Nephron progenitor cell (in vitro differentiated cells): ENCODE measurements around the gene NINL.
A peak's percentile ranks its signal among the peaks of the same experiment; 100 is the strongest.

Experiments
- DNase-seq: peaks from one replicate; pipeline ENCODE4 v3.0.0; 2021
- H3K27ac Mint-ChIP-seq: 2 replicates; pipeline ENCODE4 v1.8.0; 2021; ENCODE audit warnings: mild to moderate bottlenecking, moderate library complexity, mixed read lengths
- H3K27me3 Mint-ChIP-seq: 2 replicates; pipeline ENCODE4 v1.8.0; 2021; ENCODE audit warnings: mild to moderate bottlenecking, low read depth, mixed read lengths; ENCODE audit not compliant: poor library complexity
- H3K36me3 Mint-ChIP-seq: 2 replicates; pipeline ENCODE4 v1.8.0; 2021; ENCODE audit warnings: low read depth, mixed read lengths
- H3K4me1 Mint-ChIP-seq: 2 replicates; pipeline ENCODE4 v1.8.0; 2021; ENCODE audit warnings: mixed read lengths
- H3K4me3 Mint-ChIP-seq: 2 replicates; pipeline ENCODE4 v1.8.0; 2021; ENCODE audit warnings: mild to moderate bottlenecking, moderate library complexity, mixed read lengths
- H3K9me3 Mint-ChIP-seq: 2 replicates; pipeline ENCODE4 v1.8.0; 2021; ENCODE audit warnings: mild to moderate bottlenecking, moderate library complexity, mixed read lengths
- CTCF ChIP-seq: fragments of 200-600 bp; sonication (generic); IDR thresholded peaks from 2 replicates; pipeline ENCODE4 v1.5.0; 2021; ENCODE audit warnings: antibody characterized with exemption

Gene NINL

GRCh38 chr20:25439328-25439727 is 146.0 kb downstream of the NINL start:
- TF ChIP-seq CTCF: no peak
- Mint-ChIP-seq H3K36me3 (peaks cover 73% of the 10 kb centered on the region), H3K27me3 (no peaks in the 10 kb centered on the region), H3K27ac (no peak overlapping the region), H3K4me3 (no peak overlapping the region), H3K4me1 (peaks cover 12% of the 10 kb centered on the region), H3K9me3 (no peaks in the 10 kb centered on the region)
- DNase-seq: no peak

GRCh38 chr20:25437153-25437581 is 148.2 kb downstream of the NINL start:
- no peak overlapping the region for H3K4me3 Mint-ChIP-seq

GRCh38 chr20:25424536-25424935 is 160.8 kb downstream of the NINL start:
- no peak for DNase-seq
- Mint-ChIP-seq H3K4me1 (no peaks in the 10 kb centered on the region), H3K4me3 (no peak overlapping the region), H3K27ac (no peak overlapping the region), H3K27me3 (no peaks in the 10 kb centered on the region), H3K36me3 (peaks cover 59% of the 10 kb centered on the region), H3K9me3 (peaks cover 27% of the 10 kb centered on the region)
- no peak for TF ChIP-seq CTCF

More at GRCh38 chr20:25437153-25437581, 148.2 kb downstream of the NINL start:
- DNase-seq: no peak
- Mint-ChIP-seq H3K4me1 (peaks cover 12% of the 10 kb centered on the region), H3K9me3 (no peaks in the 10 kb centered on the region), H3K27ac (peak overlapping the region; percentile 87), H3K36me3 (peaks cover 67% of the 10 kb centered on the region), H3K27me3 (no peaks in the 10 kb centered on the region)
- TF ChIP-seq CTCF: no peak

- H3K4me1 Mint-ChIP-seq: no peaks in the 10 kb centered on the region
- no peak for TF ChIP-seq CTCF
- H3K4me3 Mint-ChIP-seq: no peak overlapping the region
- H3K27ac Mint-ChIP-seq: no peak overlapping the region
- H3K27me3 Mint-ChIP-seq: no peaks in the 10 kb centered on the region
- peaks cover 54% of the 10 kb centered on the region for H3K36me3 Mint-ChIP-seq
- H3K9me3 Mint-ChIP-seq: peaks cover 11% of the 10 kb centered on the region
- no peak for DNase-seq
Observed at GRCh38 chr20:25422032-25422431, 163.3 kb downstream of the NINL start.

- H3K27me3 Mint-ChIP-seq: no peaks in the 10 kb centered on the region
- DNase-seq: no peak
- no peak overlapping the region for H3K27ac Mint-ChIP-seq
- H3K4me3 Mint-ChIP-seq: no peak overlapping the region
- H3K36me3 Mint-ChIP-seq: peaks cover 52% of the 10 kb centered on the region
- no peaks in the 10 kb centered on the region for H3K4me1 Mint-ChIP-seq
- TF ChIP-seq CTCF: no peak
- peaks cover 4% of the 10 kb centered on the region for H3K9me3 Mint-ChIP-seq
Observed at GRCh38 chr20:25421102-25421501, 164.2 kb downstream of the NINL start.

GRCh38 chr20:25418776-25419175 is 166.6 kb downstream of the NINL start:
- H3K4me3 Mint-ChIP-seq: no peak overlapping the region
- H3K27me3 Mint-ChIP-seq: no peaks in the 10 kb centered on the region
- H3K36me3 Mint-ChIP-seq: peaks cover 45% of the 10 kb centered on the region
- TF ChIP-seq CTCF: no peak
- no peak for DNase-seq
- H3K27ac Mint-ChIP-seq: no peak overlapping the region
- no peaks in the 10 kb centered on the region for H3K9me3 Mint-ChIP-seq
- no peaks in the 10 kb centered on the region for H3K4me1 Mint-ChIP-seq
